Measurements from ENCODE around the gene SLC51B.
A peak's percentile ranks its signal among the peaks of the same experiment; 100 is the strongest.
"Not testable (repeated sequence)": the region's sequence is repeated elsewhere in the genome, so short reads cannot be mapped to it uniquely, and the experiment has no call there.

The SLC51B gene

DNA sequence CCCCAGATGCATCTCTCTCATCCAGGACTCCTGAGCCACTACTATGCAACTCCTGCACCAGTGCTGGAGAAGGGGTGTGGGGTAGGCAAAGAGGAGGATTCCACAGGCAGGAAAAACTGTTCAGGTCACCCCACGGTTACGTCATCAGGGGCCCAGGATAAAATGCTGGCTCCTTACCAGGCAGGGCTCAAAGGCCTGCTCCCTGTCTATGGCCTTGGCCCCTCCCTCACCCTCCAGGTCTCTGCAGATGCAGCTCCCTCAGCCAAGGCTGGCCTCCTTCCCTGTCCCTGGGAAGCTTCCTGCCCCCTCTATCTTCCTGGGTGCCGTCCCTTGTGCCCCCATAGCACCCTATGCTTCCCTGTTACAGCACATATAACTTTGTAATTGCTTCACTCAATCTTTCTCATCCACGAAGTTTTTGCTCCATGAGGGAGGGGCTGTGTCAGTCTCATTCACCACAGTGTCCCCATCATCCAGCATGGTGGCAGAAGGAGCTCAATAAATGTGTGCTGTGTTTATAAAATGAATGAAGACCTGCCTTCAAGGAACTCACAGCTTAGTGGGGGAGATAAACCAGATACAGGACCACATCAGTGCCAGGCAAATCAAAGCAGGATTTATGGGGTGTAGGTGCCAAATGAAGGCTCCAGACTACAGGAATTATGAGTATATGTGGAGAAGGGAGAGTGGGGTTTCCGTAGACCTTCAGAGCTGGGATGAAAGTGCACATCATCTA is 50.0 kb downstream of the SLC51B start:
- H3K4me3 ChIP-seq (ENCODE audit: low read depth, low read length): no peak overlapping the region
- DNase-seq (ENCODE audit: low read depth): no peak
- TF ChIP-seq, protein P1, sequence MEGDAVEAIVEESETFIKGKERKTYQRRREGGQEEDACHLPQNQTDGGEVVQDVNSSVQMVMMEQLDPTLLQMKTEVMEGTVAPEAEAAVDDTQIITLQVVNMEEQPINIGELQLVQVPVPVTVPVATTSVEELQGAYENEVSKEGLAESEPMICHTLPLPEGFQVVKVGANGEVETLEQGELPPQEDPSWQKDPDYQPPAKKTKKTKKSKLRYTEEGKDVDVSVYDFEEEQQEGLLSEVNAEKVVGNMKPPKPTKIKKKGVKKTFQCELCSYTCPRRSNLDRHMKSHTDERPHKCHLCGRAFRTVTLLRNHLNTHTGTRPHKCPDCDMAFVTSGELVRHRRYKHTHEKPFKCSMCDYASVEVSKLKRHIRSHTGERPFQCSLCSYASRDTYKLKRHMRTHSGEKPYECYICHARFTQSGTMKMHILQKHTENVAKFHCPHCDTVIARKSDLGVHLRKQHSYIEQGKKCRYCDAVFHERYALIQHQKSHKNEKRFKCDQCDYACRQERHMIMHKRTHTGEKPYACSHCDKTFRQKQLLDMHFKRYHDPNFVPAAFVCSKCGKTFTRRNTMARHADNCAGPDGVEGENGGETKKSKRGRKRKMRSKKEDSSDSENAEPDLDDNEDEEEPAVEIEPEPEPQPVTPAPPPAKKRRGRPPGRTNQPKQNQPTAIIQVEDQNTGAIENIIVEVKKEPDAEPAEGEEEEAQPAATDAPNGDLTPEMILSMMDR (conservative IDR thresholded peaks at IDR 0.05; ENCODE audit: low read depth, low read length): no peak

DNA sequence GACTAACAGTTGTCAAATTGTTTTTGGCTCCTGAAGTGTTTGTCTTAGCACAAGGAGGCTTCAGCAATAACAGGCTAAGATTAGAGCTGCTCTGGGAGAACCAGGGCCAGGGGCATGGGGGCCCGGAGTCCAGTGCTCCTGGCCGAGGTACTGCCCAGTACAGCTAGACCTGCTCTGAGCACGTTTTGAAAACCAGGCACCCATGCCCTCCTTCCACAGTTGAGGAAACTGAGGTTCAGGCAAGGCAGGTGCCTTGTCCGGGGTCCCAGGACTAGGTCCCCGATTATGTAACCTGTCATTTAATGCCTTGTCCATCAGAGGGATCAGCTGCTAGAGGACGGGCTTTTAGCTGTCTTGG is 50.5 kb downstream of the SLC51B start:
- DNase-seq (ENCODE audit: low read depth): no peak
- no peak overlapping the region for H3K4me3 ChIP-seq (ENCODE audit: low read depth, low read length)
- TF ChIP-seq, protein P1 (conservative IDR thresholded peaks at IDR 0.05; ENCODE audit: low read depth, low read length): no peak

DNA sequence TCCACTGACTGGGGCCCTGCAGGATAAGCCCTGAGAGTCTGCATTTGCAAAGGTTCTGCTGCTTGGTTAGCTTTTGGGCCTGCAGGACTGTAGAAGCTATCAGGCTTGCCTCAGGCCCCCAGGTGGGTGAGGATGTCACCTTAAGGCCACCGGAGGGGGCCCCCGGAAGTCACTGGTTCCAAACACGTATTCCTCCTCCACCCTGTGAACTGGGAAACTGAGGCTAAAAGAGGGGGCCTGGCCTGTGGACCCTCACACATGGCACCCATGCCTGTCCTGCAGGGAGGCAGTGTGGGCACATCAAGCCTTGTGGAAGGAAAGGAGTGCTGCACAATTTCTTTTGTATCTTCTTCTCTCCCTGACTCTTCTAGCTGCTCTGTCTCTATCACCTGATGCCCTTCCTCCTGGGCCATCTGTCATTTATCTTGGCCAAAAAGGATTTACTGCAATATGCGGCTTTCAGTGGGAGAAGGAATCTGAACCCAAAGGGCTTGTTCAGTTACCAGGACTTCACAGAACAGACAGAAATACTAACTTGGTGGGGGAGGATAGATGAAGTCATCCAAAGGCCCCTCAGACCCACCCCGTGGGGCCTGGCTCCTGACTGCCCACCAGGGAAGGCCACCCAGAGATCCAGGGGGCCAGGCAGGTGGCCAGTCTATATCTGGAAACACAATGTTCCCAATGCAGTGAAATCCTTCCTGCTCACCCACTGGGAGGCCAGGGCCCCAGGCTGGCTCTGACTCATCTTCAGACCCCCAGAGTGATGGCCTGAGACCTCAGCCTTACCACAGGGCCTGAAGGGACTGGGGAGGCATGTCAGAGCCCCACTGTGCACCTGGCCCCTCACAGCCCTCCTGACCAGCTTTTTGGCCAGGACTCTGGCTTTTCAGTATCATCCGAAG is 51.5 kb downstream of the SLC51B start:
- TF ChIP-seq, protein P1 (conservative IDR thresholded peaks at IDR 0.05; ENCODE audit: low read depth, low read length): no peak
- DNase-seq (ENCODE audit: low read depth): peak; percentile 83
- no peak overlapping the region for H3K4me3 ChIP-seq (ENCODE audit: low read depth, low read length)

- TF ChIP-seq, protein P1 (conservative IDR thresholded peaks at IDR 0.05; ENCODE audit: low read depth, low read length): no peak
- no peak for DNase-seq (ENCODE audit: low read depth)
- H3K4me3 ChIP-seq (ENCODE audit: low read depth, low read length): no peak overlapping the region
Measured at GRCh38 chr15:65097651-65098263, 52.6 kb downstream of the SLC51B start.

- H3K4me3 ChIP-seq (ENCODE audit: low read depth, low read length): no peak overlapping the region
- TF ChIP-seq, protein P1 (conservative IDR thresholded peaks at IDR 0.05; ENCODE audit: low read depth, low read length): no peak
- DNase-seq (ENCODE audit: low read depth): no peak
Measured at GRCh38 chr15:65099336-65099735, 54.1 kb downstream of the SLC51B start.

DNA sequence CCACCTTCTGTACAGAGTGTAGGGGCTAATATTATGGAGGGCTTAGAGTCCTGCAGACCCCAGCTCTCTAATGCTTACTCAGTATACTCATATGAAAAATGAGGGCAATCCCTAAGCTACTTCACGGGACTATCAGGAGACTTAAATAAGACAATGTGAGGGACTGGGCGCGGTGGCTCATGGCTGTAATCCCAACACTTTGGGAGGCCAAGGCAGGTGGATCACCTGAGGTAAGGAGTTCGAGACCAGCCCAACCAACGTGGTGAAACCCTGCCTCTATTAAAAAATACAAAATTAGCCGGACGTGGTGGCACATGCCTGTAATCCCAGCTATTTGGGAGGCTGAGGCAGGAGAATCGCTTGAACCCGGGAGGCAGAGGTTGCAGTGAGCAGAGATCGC is 54.6 kb downstream of the SLC51B start:
- DNase-seq (ENCODE audit: low read depth): not testable (repeated sequence)

GRCh38 chr15:65100442-65100841 is 55.3 kb downstream of the SLC51B start:
- TF ChIP-seq, protein P1 (conservative IDR thresholded peaks at IDR 0.05; ENCODE audit: low read depth, low read length): no peak
- no peak overlapping the region for H3K4me3 ChIP-seq (ENCODE audit: low read depth, low read length)
- no peak for DNase-seq (ENCODE audit: low read depth)

More for the DNA sequence above, 54.6 kb downstream of the SLC51B start:
- H3K4me3 ChIP-seq (ENCODE audit: low read depth, low read length): not testable (repeated sequence)

Measured in choroid plexus epithelial cell (primary cell).